Suprapubic skin (tissue), 3 donors: Measurements from ENCODE around the gene ABCA12.

Experiments
- EP300 ChIP-seq: sonication (generic); formaldehyde crosslinking; IDR thresholded peaks from one replicate; pipeline ENCODE4 v1.6.1; 2017; ENCODE audit warnings: antibody characterized with exemption
- TF ChIP-seq, protein P1 (sequence below), 2 donors: fragments of 200-600 bp in 1 of 2; fragments of 450-650 bp in 1 of 2; sonication (generic) in 1 of 2; IDR thresholded peaks; one replicate each; pipeline ENCODE4 v1.5.1; 2016 to 2019; ENCODE audit warnings: antibody characterized with exemption in 2 of 2, mild to moderate bottlenecking in 1 of 2, moderate library complexity in 1 of 2

DNA sequence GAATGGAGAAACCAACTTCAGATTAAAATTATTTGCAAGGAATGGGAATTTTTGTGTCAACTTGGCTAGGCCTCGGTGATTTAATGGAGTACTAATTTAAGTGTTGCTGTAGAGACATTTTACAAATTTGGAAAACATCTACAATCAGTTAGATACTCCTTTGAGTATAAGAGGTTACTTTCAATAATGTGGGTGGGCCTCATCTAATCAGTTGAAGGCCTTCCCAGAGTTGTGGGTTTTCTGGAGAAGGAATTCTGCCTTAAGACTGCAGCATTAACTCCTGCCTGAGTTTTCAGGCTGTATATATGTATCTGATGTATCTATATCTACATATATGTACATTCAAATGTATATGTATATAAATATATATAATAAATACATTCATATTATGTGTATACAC lies 47.6 kb upstream of the ABCA12 start:
- TF ChIP-seq, protein P1, sequence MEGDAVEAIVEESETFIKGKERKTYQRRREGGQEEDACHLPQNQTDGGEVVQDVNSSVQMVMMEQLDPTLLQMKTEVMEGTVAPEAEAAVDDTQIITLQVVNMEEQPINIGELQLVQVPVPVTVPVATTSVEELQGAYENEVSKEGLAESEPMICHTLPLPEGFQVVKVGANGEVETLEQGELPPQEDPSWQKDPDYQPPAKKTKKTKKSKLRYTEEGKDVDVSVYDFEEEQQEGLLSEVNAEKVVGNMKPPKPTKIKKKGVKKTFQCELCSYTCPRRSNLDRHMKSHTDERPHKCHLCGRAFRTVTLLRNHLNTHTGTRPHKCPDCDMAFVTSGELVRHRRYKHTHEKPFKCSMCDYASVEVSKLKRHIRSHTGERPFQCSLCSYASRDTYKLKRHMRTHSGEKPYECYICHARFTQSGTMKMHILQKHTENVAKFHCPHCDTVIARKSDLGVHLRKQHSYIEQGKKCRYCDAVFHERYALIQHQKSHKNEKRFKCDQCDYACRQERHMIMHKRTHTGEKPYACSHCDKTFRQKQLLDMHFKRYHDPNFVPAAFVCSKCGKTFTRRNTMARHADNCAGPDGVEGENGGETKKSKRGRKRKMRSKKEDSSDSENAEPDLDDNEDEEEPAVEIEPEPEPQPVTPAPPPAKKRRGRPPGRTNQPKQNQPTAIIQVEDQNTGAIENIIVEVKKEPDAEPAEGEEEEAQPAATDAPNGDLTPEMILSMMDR (IDR thresholded peaks at IDR 0.05) = no peak
- TF ChIP-seq EP300 = no peak
